ENCODE data around the gene LYPD6B. TPM values are rescaled to one million over a fixed set of nuclear protein-coding genes. Genes with fewer than 3 reads are reported as not detected.

The LYPD6B gene
- total RNA-seq, 1 experiment from 2014 or later = 2.0 TPM

- Histone ChIP-seq H2BK5ac (ENCODE audit: insufficient read length, low read length) (no peak overlapping the region), H3K27ac (ENCODE audit: insufficient read length, low read depth, low read length) (no peak overlapping the region), H3K56ac (ENCODE audit: insufficient read length, low read depth, low read length) (no peak overlapping the region), H3T11ph (ENCODE audit: low read length) (no peak overlapping the region), H2BK15ac (ENCODE audit: low read depth, low read length) (no peak overlapping the region), H3K9me3 (ENCODE audit: control insufficient read depth, low read depth, low read length) (no peaks in the 10 kb centered on the region), H3K4ac (ENCODE audit: low read depth, low read length) (no peak overlapping the region), H2AK5ac (ENCODE audit: insufficient read length, low read length) (no peak overlapping the region), H4K5ac (ENCODE audit: insufficient read length, low read depth, low read length) (no peak overlapping the region), H2BK20ac (ENCODE audit: low read depth, low read length, poor library complexity, severe bottlenecking) (no peak overlapping the region), H3K79me2 (ENCODE audit: insufficient read depth, low read length) (no peaks in the 10 kb centered on the region), H3K27me3 (ENCODE audit: insufficient read depth, low read length) (no peaks in the 10 kb centered on the region), H4K8ac (replicated peaks; ENCODE audit: insufficient read length, low read depth, low read length) (no peak overlapping the region), H2AFZ (ENCODE audit: low read length) (no peak overlapping the region), H3K9ac (ENCODE audit: extremely low read depth, insufficient read length, low read length) (no peak overlapping the region), H4K91ac (ENCODE audit: insufficient read length, low read depth, low read length) (no peak overlapping the region), H2BK120ac (ENCODE audit: low read depth, low read length, poor library complexity, severe bottlenecking) (no peak overlapping the region), H4K20me1 (ENCODE audit: control insufficient read depth, insufficient read depth, insufficient read length) (no peaks in the 10 kb centered on the region), H3K23ac (ENCODE audit: insufficient read length, low read depth, low read length) (no peak overlapping the region), H3K79me1 (ENCODE audit: insufficient read depth, low read depth, low read length, poor library complexity, severe bottlenecking) (no peaks in the 10 kb centered on the region), H3K14ac (ENCODE audit: insufficient read depth, low read length) (no peak overlapping the region), H3K18ac (ENCODE audit: insufficient read length, low read depth, low read length) (no peak overlapping the region), H3K4me2 (ENCODE audit: insufficient read depth, insufficient read length, low read length) (no peak overlapping the region), H3K4me1 (ENCODE audit: insufficient read depth, low read length) (peaks cover 3% of the 10 kb centered on the region; the same call in 1 of the 2 replicates), H3K23me2 (ENCODE audit: insufficient read length, low read depth, low read length, poor library complexity, severe bottlenecking) (peaks cover 1% of the 10 kb centered on the region), H2BK12ac (ENCODE audit: insufficient read length, low read depth, low read length) (no peak overlapping the region)
- H3K36me3 Mint-ChIP-seq (ENCODE audit: insufficient read depth in 1 of 3, low read depth in 3 of 3) = peaks cover 35 to 58% (median 53%) of the 10 kb centered on the region in 3 experiments
- no peaks in the 10 kb centered on the region for H3K27me3 Mint-ChIP-seq (ENCODE audit: low read depth)
- H3K9me3 Mint-ChIP-seq = no peaks in the 10 kb centered on the region
- H3K27ac Mint-ChIP-seq = no peak overlapping the region
- no peak for DNase-seq
- WGBS (ENCODE audit: extremely low coverage, insufficient read length, low lambda C conversion rate) = no CpG with 5 or more reads among the region's 8 CpGs
- TF ChIP-seq, protein P1, sequence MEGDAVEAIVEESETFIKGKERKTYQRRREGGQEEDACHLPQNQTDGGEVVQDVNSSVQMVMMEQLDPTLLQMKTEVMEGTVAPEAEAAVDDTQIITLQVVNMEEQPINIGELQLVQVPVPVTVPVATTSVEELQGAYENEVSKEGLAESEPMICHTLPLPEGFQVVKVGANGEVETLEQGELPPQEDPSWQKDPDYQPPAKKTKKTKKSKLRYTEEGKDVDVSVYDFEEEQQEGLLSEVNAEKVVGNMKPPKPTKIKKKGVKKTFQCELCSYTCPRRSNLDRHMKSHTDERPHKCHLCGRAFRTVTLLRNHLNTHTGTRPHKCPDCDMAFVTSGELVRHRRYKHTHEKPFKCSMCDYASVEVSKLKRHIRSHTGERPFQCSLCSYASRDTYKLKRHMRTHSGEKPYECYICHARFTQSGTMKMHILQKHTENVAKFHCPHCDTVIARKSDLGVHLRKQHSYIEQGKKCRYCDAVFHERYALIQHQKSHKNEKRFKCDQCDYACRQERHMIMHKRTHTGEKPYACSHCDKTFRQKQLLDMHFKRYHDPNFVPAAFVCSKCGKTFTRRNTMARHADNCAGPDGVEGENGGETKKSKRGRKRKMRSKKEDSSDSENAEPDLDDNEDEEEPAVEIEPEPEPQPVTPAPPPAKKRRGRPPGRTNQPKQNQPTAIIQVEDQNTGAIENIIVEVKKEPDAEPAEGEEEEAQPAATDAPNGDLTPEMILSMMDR (conservative IDR thresholded peaks at IDR 0.05) = no peak
- H3K4me1 Mint-ChIP-seq = peaks cover 24% of the 10 kb centered on the region in 2 experiments
- H3K4me3 Mint-ChIP-seq = no peak overlapping the region
These were observed 44.2 kb upstream of the LYPD6B start for GRCh38 chr2:148994341-148994740.

Data from H9 (cell line).